Measurements from ENCODE around the gene UQCC3. TPM values are rescaled to one million over a fixed set of nuclear protein-coding genes. Genes with fewer than 3 reads are reported as not detected.
"Not testable (repeated sequence)": the region's sequence is repeated elsewhere in the genome, so short reads cannot be mapped to it uniquely, and the experiment has no call there.

Gene UQCC3
- total and polyA plus RNA-seq, 2 donors (not counting 1 experiment from before 2014, with no cell fraction given), result 4.7 to 14.0 TPM

DNA sequence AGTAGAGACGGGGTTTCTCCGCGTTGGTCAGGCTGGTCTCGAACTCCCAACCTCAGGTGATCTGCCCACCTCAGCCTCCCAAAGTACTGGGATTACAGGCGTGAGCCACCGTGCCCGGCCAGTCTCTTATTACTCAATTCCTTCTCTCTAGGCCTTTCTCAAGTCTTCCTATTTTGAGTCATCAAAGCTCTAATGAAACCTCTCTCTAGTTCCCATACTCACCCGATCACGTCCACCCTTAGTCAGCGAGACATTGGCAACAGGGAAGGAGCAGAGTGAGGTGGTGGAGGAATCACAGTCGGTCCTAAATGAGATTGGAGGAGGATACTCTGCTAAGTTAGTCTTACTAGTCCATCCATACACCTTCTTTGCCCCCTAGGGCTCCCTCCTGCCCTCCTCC, 30.8 kb downstream of the UQCC3 start:
- H3K9ac ChIP-seq (ENCODE audit: insufficient read depth, low read length), result no peak overlapping the region
- H3K27ac ChIP-seq (ENCODE audit: insufficient read depth, low read length), result no peak overlapping the region
- H3K36me3 ChIP-seq (ENCODE audit: control insufficient read depth, insufficient read depth, low read length), result peaks cover 4% of the 10 kb centered on the region
- H3K27me3 ChIP-seq (ENCODE audit: control insufficient read depth, insufficient read depth, low read length), result no peaks in the 10 kb centered on the region
- peaks cover 14% of the 10 kb centered on the region for H3K4me1 ChIP-seq (ENCODE audit: control insufficient read depth, extremely low read depth, insufficient read depth, low read length)
- no peak overlapping the region for H3K4me3 ChIP-seq (replicated peaks in 1 of 4; ENCODE audit: control extremely low read depth in 1 of 4, insufficient read depth in 1 of 4, low read depth in 3 of 4, low read length in 4 of 4)
- TF ChIP-seq EZH2 (IDR thresholded peaks at IDR 0.05; ENCODE audit: low read length, missing control alignments), result no peak
- TF ChIP-seq, protein P1, sequence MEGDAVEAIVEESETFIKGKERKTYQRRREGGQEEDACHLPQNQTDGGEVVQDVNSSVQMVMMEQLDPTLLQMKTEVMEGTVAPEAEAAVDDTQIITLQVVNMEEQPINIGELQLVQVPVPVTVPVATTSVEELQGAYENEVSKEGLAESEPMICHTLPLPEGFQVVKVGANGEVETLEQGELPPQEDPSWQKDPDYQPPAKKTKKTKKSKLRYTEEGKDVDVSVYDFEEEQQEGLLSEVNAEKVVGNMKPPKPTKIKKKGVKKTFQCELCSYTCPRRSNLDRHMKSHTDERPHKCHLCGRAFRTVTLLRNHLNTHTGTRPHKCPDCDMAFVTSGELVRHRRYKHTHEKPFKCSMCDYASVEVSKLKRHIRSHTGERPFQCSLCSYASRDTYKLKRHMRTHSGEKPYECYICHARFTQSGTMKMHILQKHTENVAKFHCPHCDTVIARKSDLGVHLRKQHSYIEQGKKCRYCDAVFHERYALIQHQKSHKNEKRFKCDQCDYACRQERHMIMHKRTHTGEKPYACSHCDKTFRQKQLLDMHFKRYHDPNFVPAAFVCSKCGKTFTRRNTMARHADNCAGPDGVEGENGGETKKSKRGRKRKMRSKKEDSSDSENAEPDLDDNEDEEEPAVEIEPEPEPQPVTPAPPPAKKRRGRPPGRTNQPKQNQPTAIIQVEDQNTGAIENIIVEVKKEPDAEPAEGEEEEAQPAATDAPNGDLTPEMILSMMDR (conservative IDR thresholded peaks at IDR 0.05 in 1 of 2, IDR thresholded peaks at IDR 0.05 in 1 of 2; ENCODE audit: low read depth in 1 of 2, low read length in 2 of 2), result no peak
- no peak overlapping the region for H2AFZ ChIP-seq (ENCODE audit: low read length)
- no peaks in the 10 kb centered on the region for H3K9me3 ChIP-seq (ENCODE audit: control insufficient read depth, insufficient read depth, low read depth, low read length)
- no peak overlapping the region for H3K4me2 ChIP-seq (ENCODE audit: extremely low read depth, insufficient read depth, low read length)
- H4K20me1 ChIP-seq (ENCODE audit: control insufficient read depth, extremely low read depth, insufficient read depth, low read length), result no peaks in the 10 kb centered on the region
- no peak for DNase-seq (ENCODE audit: low read depth in 2 of 2)
- H3K79me2 ChIP-seq (ENCODE audit: control insufficient read depth, insufficient read depth, low read length), result no peaks in the 10 kb centered on the region

DNA sequence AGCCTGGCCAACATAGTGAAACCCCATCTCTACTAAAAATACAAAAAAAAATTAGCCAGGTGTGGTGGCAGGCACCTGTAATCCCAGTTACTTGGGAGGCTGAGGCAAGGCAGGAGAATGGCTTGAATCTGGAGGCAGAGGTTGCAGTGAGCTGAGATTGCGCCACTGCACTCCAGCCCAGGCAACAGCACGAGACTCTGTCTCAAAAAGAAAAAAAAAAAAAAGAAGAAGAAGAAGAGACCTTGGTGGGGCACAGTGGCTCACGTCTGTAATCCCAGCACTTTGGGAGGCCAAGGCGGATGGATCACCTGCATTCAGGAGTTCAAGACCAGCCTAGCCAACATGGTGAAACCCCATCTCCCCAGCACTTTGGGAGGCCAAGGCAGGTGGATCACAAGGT, 32.4 kb downstream of the UQCC3 start:
- not testable (repeated sequence) for H3K4me3 ChIP-seq (replicated peaks in 1 of 4; ENCODE audit: control extremely low read depth in 1 of 4, insufficient read depth in 1 of 4, low read depth in 3 of 4, low read length in 4 of 4); H3K27ac ChIP-seq (ENCODE audit: insufficient read depth, low read length); DNase-seq (ENCODE audit: low read depth in 2 of 2); H3K4me2 ChIP-seq (ENCODE audit: extremely low read depth, insufficient read depth, low read length); H3K79me2 ChIP-seq (ENCODE audit: control insufficient read depth, insufficient read depth, low read length); H3K36me3 ChIP-seq (ENCODE audit: control insufficient read depth, insufficient read depth, low read length); H3K9ac ChIP-seq (ENCODE audit: insufficient read depth, low read length); H3K9me3 ChIP-seq (ENCODE audit: control insufficient read depth, insufficient read depth, low read depth, low read length); H2AFZ ChIP-seq (ENCODE audit: low read length); H4K20me1 ChIP-seq (ENCODE audit: control insufficient read depth, extremely low read depth, insufficient read depth, low read length); H3K27me3 ChIP-seq (ENCODE audit: control insufficient read depth, insufficient read depth, low read length)
- H3K4me1 ChIP-seq (ENCODE audit: control insufficient read depth, extremely low read depth, insufficient read depth, low read length), result peaks cover 19% of the 10 kb centered on the region

DNA sequence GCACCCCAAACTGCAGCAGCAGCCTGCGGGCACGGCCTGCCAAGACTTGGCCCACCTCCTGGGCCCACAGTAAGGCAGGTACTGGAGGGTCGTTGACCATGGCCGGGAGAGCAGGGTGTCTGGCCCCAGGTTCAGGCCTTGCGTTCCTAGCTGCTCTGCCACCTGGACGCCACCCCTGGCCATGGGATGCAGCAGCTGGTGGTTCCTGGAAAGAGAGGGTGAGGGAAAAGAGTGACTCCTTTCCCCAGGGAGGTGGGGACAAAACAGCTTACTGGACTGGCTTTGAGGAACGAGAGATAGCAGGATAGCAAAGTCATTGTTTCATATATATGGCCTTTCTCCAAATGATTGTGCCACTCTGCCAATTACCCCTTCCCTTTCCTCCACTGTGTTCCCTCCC, 33.9 kb downstream of the UQCC3 start:
- no peaks in the 10 kb centered on the region for H3K9me3 ChIP-seq (ENCODE audit: control insufficient read depth, insufficient read depth, low read depth, low read length)
- H3K4me1 ChIP-seq (ENCODE audit: control insufficient read depth, extremely low read depth, insufficient read depth, low read length), result peaks cover 23% of the 10 kb centered on the region
- DNase-seq (ENCODE audit: low read depth in 2 of 2), result peak in 1 of 2 donors; percentile 20
- TF ChIP-seq, protein P1 (conservative IDR thresholded peaks at IDR 0.05 in 1 of 2, IDR thresholded peaks at IDR 0.05 in 1 of 2; ENCODE audit: low read depth in 1 of 2, low read length in 2 of 2), result no peak
- no peak for TF ChIP-seq EZH2 (IDR thresholded peaks at IDR 0.05; ENCODE audit: low read length, missing control alignments)
- H3K79me2 ChIP-seq (ENCODE audit: control insufficient read depth, insufficient read depth, low read length), result no peaks in the 10 kb centered on the region
- peak overlapping the region; percentile 79 for H3K9ac ChIP-seq (ENCODE audit: insufficient read depth, low read length)
- peak overlapping the region; percentile 72 to 82 (median 80) for H3K4me3 ChIP-seq (replicated peaks in 1 of 4; ENCODE audit: control extremely low read depth in 1 of 4, insufficient read depth in 1 of 4, low read depth in 3 of 4, low read length in 4 of 4)
- peak overlapping the region; percentile 98 for H3K4me2 ChIP-seq (ENCODE audit: extremely low read depth, insufficient read depth, low read length)
- no peaks in the 10 kb centered on the region for H3K27me3 ChIP-seq (ENCODE audit: control insufficient read depth, insufficient read depth, low read length)
- peaks cover 7% of the 10 kb centered on the region for H3K36me3 ChIP-seq (ENCODE audit: control insufficient read depth, insufficient read depth, low read length)
- H2AFZ ChIP-seq (ENCODE audit: low read length), result peak overlapping the region; percentile 82
- no peaks in the 10 kb centered on the region for H4K20me1 ChIP-seq (ENCODE audit: control insufficient read depth, extremely low read depth, insufficient read depth, low read length)
- peak overlapping the region; percentile 96 for H3K27ac ChIP-seq (ENCODE audit: insufficient read depth, low read length)
